Measurements from ENCODE around the gene MICU1.

MICU1 gene

GRCh38 chr10:72625276-72625607 lies 637 bp downstream of the MICU1 start:
- no peaks in the 10 kb centered on the region for H3K36me3 ChIP-seq (ENCODE audit: control insufficient read depth, low read depth, low read length)
- peak overlapping the region; percentile 95 for H3K4me3 ChIP-seq (ENCODE audit: low read length)
- H3K9ac ChIP-seq (ENCODE audit: low read length) = peak overlapping the region; percentile 71
- H3K9me3 ChIP-seq (ENCODE audit: control insufficient read depth, low read depth, low read length) = no peaks in the 10 kb centered on the region
- H3K27ac ChIP-seq (ENCODE audit: low read length) = no peak overlapping the region
- H3K4me1 ChIP-seq (ENCODE audit: control insufficient read depth, low read depth, low read length) = peaks cover 9% of the 10 kb centered on the region
- H3K27me3 ChIP-seq (ENCODE audit: control insufficient read depth, insufficient read depth, low read length) = no peaks in the 10 kb centered on the region

GRCh38 chr10:72622271-72622670 lies 3.6 kb downstream of the MICU1 start:
- Histone ChIP-seq H3K9me3 (ENCODE audit: control insufficient read depth, low read depth, low read length) (no peaks in the 10 kb centered on the region), H3K4me1 (ENCODE audit: control insufficient read depth, low read depth, low read length) (peaks cover 9% of the 10 kb centered on the region), H3K4me3 (ENCODE audit: low read length) (no peak overlapping the region), H3K9ac (ENCODE audit: low read length) (no peak overlapping the region), H3K27me3 (ENCODE audit: control insufficient read depth, insufficient read depth, low read length) (no peaks in the 10 kb centered on the region), H3K36me3 (ENCODE audit: control insufficient read depth, low read depth, low read length) (no peaks in the 10 kb centered on the region), H3K27ac (ENCODE audit: low read length) (no peak overlapping the region)

GRCh38 chr10:72616716-72617115 lies 9.2 kb downstream of the MICU1 start:
- Histone ChIP-seq H3K9me3 (ENCODE audit: control insufficient read depth, low read depth, low read length) (no peaks in the 10 kb centered on the region), H3K9ac (ENCODE audit: low read length) (no peak overlapping the region), H3K27ac (ENCODE audit: low read length) (no peak overlapping the region), H3K36me3 (ENCODE audit: control insufficient read depth, low read depth, low read length) (no peaks in the 10 kb centered on the region), H3K4me3 (ENCODE audit: low read length) (no peak overlapping the region), H3K27me3 (ENCODE audit: control insufficient read depth, insufficient read depth, low read length) (no peaks in the 10 kb centered on the region), H3K4me1 (ENCODE audit: control insufficient read depth, low read depth, low read length) (no peaks in the 10 kb centered on the region)

GRCh38 chr10:72615970-72616369 lies 9.9 kb downstream of the MICU1 start:
- H3K27ac ChIP-seq (ENCODE audit: low read length) = no peak overlapping the region
- H3K27me3 ChIP-seq (ENCODE audit: control insufficient read depth, insufficient read depth, low read length) = no peaks in the 10 kb centered on the region
- no peaks in the 10 kb centered on the region for H3K9me3 ChIP-seq (ENCODE audit: control insufficient read depth, low read depth, low read length)
- no peak overlapping the region for H3K4me3 ChIP-seq (ENCODE audit: low read length)
- no peaks in the 10 kb centered on the region for H3K36me3 ChIP-seq (ENCODE audit: control insufficient read depth, low read depth, low read length)
- H3K4me1 ChIP-seq (ENCODE audit: control insufficient read depth, low read depth, low read length) = no peaks in the 10 kb centered on the region
- H3K9ac ChIP-seq (ENCODE audit: low read length) = no peak overlapping the region

GRCh38 chr10:72612203-72612826 lies 13.6 kb downstream of the MICU1 start:
- H3K4me1 ChIP-seq (ENCODE audit: control insufficient read depth, low read depth, low read length) = no peaks in the 10 kb centered on the region
- no peaks in the 10 kb centered on the region for H3K36me3 ChIP-seq (ENCODE audit: control insufficient read depth, low read depth, low read length)
- no peaks in the 10 kb centered on the region for H3K27me3 ChIP-seq (ENCODE audit: control insufficient read depth, insufficient read depth, low read length)
- H3K27ac ChIP-seq (ENCODE audit: low read length) = no peak overlapping the region
- no peak overlapping the region for H3K9ac ChIP-seq (ENCODE audit: low read length)
- H3K4me3 ChIP-seq (ENCODE audit: low read length) = no peak overlapping the region
- H3K9me3 ChIP-seq (ENCODE audit: control insufficient read depth, low read depth, low read length) = no peaks in the 10 kb centered on the region

- no peaks in the 10 kb centered on the region for H3K9me3 ChIP-seq (ENCODE audit: control insufficient read depth, low read depth, low read length)
Measured at GRCh38 chr10:72611783-72612182, 14.1 kb downstream of the MICU1 start.

GRCh38 chr10:72610466-72610865 lies 15.4 kb downstream of the MICU1 start:
- Histone ChIP-seq H3K27ac (ENCODE audit: low read length) (no peak overlapping the region), H3K4me1 (ENCODE audit: control insufficient read depth, low read depth, low read length) (peaks cover under 1% of the 10 kb centered on the region), H3K36me3 (ENCODE audit: control insufficient read depth, low read depth, low read length) (no peaks in the 10 kb centered on the region), H3K9ac (ENCODE audit: low read length) (no peak overlapping the region), H3K27me3 (ENCODE audit: control insufficient read depth, insufficient read depth, low read length) (no peaks in the 10 kb centered on the region), H3K9me3 (ENCODE audit: control insufficient read depth, low read depth, low read length) (no peaks in the 10 kb centered on the region), H3K4me3 (ENCODE audit: low read length) (no peak overlapping the region)

More at GRCh38 chr10:72611783-72612182, 14.1 kb downstream of the MICU1 start:
- no peaks in the 10 kb centered on the region for H3K36me3 ChIP-seq (ENCODE audit: control insufficient read depth, low read depth, low read length)
- H3K27me3 ChIP-seq (ENCODE audit: control insufficient read depth, insufficient read depth, low read length) = no peaks in the 10 kb centered on the region
- H3K4me1 ChIP-seq (ENCODE audit: control insufficient read depth, low read depth, low read length) = no peaks in the 10 kb centered on the region
- H3K4me3 ChIP-seq (ENCODE audit: low read length) = no peak overlapping the region
- H3K9ac ChIP-seq (ENCODE audit: low read length) = no peak overlapping the region
- no peak overlapping the region for H3K27ac ChIP-seq (ENCODE audit: low read length)

- H3K27ac ChIP-seq (ENCODE audit: low read length) = no peak overlapping the region
Measured at GRCh38 chr10:72605122-72605521, 20.8 kb downstream of the MICU1 start.

GRCh38 chr10:72601144-72601543 lies 24.7 kb downstream of the MICU1 start:
- H3K4me1 ChIP-seq (ENCODE audit: control insufficient read depth, low read depth, low read length) = peaks cover 11% of the 10 kb centered on the region
- no peaks in the 10 kb centered on the region for H3K9me3 ChIP-seq (ENCODE audit: control insufficient read depth, low read depth, low read length)
- no peak overlapping the region for H3K4me3 ChIP-seq (ENCODE audit: low read length)
- H3K27me3 ChIP-seq (ENCODE audit: control insufficient read depth, insufficient read depth, low read length) = no peaks in the 10 kb centered on the region
- H3K9ac ChIP-seq (ENCODE audit: low read length) = no peak overlapping the region
- H3K36me3 ChIP-seq (ENCODE audit: control insufficient read depth, low read depth, low read length) = no peaks in the 10 kb centered on the region
- no peak overlapping the region for H3K27ac ChIP-seq (ENCODE audit: low read length)

More at GRCh38 chr10:72605122-72605521, 20.8 kb downstream of the MICU1 start:
- no peaks in the 10 kb centered on the region for H3K9me3 ChIP-seq (ENCODE audit: control insufficient read depth, low read depth, low read length)
- no peak overlapping the region for H3K4me3 ChIP-seq (ENCODE audit: low read length)
- no peak overlapping the region for H3K9ac ChIP-seq (ENCODE audit: low read length)
- H3K4me1 ChIP-seq (ENCODE audit: control insufficient read depth, low read depth, low read length) = peaks cover 4% of the 10 kb centered on the region
- H3K27me3 ChIP-seq (ENCODE audit: control insufficient read depth, insufficient read depth, low read length) = no peaks in the 10 kb centered on the region
- no peaks in the 10 kb centered on the region for H3K36me3 ChIP-seq (ENCODE audit: control insufficient read depth, low read depth, low read length)

- Histone ChIP-seq H3K9me3 (ENCODE audit: control insufficient read depth, low read depth, low read length) (no peaks in the 10 kb centered on the region), H3K27ac (ENCODE audit: low read length) (no peak overlapping the region), H3K4me1 (ENCODE audit: control insufficient read depth, low read depth, low read length) (peaks cover 7% of the 10 kb centered on the region), H3K27me3 (ENCODE audit: control insufficient read depth, insufficient read depth, low read length) (no peaks in the 10 kb centered on the region), H3K9ac (ENCODE audit: low read length) (no peak overlapping the region), H3K36me3 (ENCODE audit: control insufficient read depth, low read depth, low read length) (no peaks in the 10 kb centered on the region), H3K4me3 (ENCODE audit: low read length) (no peak overlapping the region)
Measured at GRCh38 chr10:72598769-72599701, 26.8 kb downstream of the MICU1 start.

GRCh38 chr10:72597897-72598296 lies 28.0 kb downstream of the MICU1 start:
- H3K36me3 ChIP-seq (ENCODE audit: control insufficient read depth, low read depth, low read length) = no peaks in the 10 kb centered on the region
- H3K4me3 ChIP-seq (ENCODE audit: low read length) = no peak overlapping the region
- no peak overlapping the region for H3K9ac ChIP-seq (ENCODE audit: low read length)
- no peaks in the 10 kb centered on the region for H3K27me3 ChIP-seq (ENCODE audit: control insufficient read depth, insufficient read depth, low read length)
- peaks cover 7% of the 10 kb centered on the region for H3K4me1 ChIP-seq (ENCODE audit: control insufficient read depth, low read depth, low read length)
- H3K27ac ChIP-seq (ENCODE audit: low read length) = no peak overlapping the region
- no peaks in the 10 kb centered on the region for H3K9me3 ChIP-seq (ENCODE audit: control insufficient read depth, low read depth, low read length)

- no peaks in the 10 kb centered on the region for H3K9me3 ChIP-seq (ENCODE audit: control insufficient read depth, low read depth, low read length)
- H3K4me1 ChIP-seq (ENCODE audit: control insufficient read depth, low read depth, low read length) = peaks cover 7% of the 10 kb centered on the region
- no peak overlapping the region for H3K27ac ChIP-seq (ENCODE audit: low read length)
- H3K9ac ChIP-seq (ENCODE audit: low read length) = no peak overlapping the region
- H3K4me3 ChIP-seq (ENCODE audit: low read length) = no peak overlapping the region
- no peaks in the 10 kb centered on the region for H3K27me3 ChIP-seq (ENCODE audit: control insufficient read depth, insufficient read depth, low read length)
- no peaks in the 10 kb centered on the region for H3K36me3 ChIP-seq (ENCODE audit: control insufficient read depth, low read depth, low read length)
Measured at GRCh38 chr10:72595436-72595835, 30.4 kb downstream of the MICU1 start.

All from iPS-18a (cell line).